CD4-positive, alpha-beta T cell treated with Interleukin-2 at 100 ng/mL for 4 hours (primary cell): Measurements from ENCODE around the gene WDR33.
"Not testable (repeated sequence)": the region's sequence is repeated elsewhere in the genome, so short reads cannot be mapped to it uniquely, and the experiment has no call there.

Experiments
- DNase-seq: peaks from one replicate; pipeline ENCODE4 v3.0.0-alpha.2; 2020; ENCODE audit warnings: low spot score

WDR33 gene

DNA sequence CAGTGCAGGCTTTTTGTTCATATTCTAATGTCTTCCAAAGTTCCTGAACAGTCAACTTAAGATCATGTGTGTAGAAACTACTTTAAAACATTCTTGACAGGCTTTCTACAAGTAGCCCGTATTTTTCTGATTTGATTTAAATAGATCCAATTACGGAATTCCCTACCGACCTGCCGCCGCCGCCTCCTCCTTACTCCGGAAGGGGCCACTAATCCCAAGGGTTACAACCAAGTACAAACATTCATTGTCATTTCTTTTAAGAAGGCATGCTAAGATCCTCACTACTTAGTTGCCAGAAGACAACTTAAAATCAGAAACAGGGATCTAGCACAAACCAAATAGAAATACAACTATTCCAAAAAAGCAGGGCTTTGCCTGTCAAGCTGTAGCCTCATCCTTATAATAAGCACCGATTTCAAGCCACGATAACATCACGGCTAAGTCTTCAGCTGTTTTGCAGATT, 784 bp downstream of the WDR33 start:
- DNase-seq = no peak

DNA sequence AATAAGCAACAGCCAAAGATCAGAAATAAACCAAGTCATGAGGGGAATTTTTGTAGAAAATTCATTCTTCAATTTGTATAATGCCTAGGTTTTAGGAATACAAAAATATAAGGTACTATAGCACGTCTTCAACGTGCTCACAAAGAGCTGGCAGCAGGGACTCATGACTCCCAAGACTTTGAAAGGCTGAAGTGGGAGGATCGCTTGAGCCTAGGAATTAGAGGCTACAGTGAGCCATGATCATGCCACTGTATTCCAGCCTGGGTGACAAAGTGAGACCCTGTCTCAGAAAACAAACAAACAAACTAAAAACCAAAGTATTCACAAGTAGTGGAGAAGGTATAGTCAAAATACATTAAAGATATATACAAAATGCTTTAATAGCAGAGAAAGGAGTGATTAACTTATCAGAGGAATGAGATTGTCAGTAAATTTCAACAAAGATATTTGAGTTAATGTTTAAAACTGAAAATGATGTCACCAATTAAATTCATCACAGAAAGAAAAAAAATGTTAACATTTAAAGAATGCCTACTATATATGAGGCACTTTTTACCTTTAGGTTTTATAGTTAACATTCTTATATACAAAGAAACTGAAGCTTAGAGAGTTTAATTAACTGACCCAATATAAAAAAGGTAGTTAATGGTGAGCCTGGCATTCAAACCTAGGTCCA, 3.2 kb downstream of the WDR33 start:
- no peak for DNase-seq

DNA sequence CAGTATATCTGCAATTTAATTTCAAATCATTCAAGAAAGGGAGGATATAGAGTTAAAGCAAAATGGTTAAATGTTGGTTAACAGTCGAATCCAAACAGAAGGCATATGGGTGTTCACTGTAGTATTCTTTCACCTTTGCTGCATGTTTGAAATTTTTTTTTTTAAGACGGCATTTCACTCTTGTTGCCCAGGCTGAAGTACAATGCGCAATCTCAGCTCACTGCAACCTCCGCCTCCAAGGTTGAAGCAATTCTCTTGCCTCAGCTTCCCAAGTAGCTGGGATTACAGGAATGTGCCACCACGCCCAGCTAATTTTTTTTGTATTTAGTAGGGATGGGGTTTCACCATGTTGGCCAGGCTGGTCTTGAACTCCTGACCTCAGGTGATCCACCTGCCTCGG, 4.1 kb downstream of the WDR33 start:
- not testable (repeated sequence) for DNase-seq

DNA sequence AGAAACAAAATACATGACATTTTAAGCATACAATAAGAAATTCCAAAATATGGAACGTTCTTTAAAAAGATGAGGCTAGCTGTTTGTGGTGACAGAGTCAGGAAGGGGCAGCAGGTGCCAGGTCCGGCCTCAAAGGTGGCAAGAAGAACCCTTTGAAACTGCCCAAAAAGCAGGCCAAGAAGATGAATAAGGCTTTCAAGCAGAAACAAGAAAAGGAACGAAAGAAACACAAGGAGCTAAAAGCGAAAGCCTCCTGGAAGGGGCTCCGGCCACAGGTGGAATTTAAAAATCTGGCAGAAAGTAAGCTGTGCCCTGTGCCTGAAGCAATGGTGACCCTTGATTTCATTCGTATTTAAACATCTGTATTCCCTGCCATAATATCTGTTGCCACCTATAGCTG, 5.5 kb downstream of the WDR33 start:
- no peak for DNase-seq

DNA sequence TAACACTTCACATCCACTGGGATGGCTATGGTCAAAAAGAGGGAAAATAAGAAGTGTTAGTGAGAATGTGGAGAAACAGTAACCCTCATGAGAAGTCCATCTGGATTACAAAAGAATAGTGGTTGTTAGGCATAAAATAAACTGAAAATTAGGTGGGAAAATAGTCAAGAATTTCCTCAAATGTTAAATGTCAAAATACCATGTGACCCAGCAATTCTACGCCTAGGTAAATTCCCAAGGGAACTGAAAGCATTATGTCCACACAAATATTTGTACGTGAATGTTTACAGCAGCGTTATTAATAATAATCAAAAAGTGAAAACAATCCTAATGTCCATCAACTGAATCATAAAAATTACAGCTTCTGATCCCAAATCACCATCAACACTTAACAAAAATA, 11.0 kb downstream of the WDR33 start:
- no peak for DNase-seq

DNA sequence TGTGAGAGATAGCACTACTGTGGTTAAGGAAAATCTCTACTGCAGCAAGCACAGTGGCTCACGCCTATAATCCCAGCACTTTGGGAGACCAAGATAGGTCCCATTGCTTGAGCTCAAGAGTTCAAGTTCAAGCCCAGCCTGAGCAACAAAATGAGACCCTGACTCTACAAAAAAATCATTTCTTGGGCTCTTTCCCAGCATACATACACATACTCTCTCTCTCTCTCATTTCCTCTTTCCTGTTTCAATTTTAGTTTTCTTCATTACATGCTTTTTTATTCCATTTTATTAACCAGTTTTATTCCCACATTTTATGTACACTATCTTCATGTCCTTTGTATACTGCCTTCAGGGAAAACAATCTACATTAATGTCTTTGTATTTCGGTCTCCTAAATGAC, 14.6 kb downstream of the WDR33 start:
- no peak for DNase-seq

DNA sequence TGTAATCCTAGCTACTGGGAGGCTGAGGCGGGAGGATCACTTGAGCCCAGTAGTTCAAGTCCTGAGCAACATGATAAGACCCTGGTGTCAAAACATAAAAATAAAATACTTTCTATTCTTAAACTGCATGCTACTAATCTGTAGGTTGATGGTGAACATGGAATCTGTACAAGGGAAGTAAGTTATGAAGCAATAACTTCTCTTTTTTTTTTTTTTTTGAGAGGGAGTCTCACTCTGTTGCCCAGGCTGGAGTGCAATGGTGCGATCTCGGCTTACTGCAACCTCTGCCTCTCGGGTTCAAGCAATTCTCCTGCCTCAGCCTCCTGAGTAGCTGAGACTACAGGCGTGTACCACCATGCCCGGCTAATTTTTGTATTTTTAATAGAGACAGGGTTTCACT, 16.1 kb downstream of the WDR33 start:
- DNase-seq = not testable (repeated sequence)

DNA sequence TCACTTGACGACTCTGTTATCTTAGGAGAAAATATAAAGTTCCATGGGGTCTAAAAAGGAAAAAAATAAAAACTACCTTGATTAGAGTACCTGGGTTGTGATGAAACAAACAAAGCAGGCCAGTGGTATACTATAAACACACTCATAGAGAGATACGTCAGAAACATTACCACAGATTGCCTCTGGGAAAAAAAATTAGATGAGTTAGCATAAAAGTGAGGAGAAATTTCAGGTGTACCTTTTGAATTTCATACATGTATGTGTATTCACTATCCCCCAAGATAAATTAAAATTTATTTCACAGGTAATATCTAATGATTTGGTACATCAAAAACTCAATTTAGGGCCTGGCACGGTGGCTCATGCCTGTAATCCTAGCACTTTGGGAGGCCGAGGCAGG, 18.2 kb downstream of the WDR33 start:
- DNase-seq = no peak

DNA sequence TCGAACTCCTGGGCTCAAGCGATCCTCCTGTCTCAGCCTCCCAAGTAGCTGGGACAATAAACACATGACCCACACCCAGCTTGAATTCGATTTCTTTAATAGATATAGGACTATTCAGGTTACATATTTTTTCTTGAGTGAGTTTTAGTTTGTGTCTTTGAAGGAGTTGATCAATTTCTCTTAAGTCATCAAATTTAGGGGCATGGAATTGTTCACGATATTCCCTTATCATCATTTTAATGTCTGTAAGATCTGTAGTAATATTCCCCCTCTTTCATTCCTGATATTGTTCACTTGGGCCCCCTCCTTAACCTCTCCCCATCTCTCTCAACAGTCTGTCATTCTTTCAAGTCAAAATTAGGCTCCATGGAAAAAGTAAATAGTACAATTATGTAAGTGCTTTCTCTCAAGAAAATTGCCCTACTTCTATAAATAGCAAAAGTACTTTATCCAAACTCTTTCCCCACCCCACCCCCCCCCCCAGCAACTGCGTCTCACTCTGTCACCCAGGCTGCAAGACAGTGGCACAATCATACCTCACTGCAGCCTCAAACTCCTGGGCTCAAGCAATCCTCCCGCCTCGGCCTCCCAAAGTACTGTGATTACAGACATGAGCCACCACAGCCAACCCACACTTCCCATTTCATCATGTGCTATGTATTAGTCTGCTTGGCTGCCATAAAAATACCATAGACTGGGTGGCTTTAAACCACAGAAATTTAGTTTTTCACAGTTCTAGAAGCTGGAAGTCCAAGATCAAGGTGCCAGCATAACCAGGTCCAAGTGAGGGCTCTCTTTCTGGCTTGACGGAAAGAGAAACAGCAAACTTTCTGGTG, 20.1 kb downstream of the WDR33 start:
- DNase-seq = no peak

DNA sequence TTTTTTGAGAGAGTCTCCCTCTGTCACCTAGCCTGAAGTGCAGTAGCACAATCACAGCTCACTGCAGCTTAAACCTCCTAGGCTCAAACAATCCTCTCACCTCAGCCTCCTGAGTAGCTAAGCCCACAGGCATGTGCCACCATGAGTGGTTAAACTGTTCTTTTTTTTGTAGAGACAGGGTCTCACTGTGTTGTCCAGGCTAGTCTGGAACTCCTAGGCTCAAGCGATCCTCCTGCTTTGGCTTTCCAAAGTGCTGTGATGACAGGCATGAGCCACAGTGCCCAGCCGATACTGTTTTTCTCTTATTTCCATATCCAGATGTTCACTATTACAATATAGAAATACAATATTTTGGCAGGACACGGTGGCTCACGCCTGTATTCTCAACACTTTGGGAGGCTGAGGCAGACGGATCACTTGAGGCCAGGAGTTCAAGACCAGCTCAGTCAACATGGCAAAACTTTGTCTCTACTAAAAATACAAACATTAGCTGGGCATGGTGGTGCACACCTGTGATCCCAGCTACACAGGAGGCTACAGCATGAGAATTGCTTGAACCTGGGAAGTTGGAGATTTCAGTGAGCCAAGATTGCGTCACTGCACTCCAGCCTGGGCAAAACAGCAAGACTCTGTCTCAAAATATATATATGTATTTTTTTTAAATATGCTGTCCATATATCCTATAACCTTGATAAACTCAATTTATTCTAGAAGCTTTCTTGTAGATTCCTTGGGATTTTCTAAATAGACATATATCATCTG, 24.7 kb downstream of the WDR33 start:
- no peak for DNase-seq

DNA sequence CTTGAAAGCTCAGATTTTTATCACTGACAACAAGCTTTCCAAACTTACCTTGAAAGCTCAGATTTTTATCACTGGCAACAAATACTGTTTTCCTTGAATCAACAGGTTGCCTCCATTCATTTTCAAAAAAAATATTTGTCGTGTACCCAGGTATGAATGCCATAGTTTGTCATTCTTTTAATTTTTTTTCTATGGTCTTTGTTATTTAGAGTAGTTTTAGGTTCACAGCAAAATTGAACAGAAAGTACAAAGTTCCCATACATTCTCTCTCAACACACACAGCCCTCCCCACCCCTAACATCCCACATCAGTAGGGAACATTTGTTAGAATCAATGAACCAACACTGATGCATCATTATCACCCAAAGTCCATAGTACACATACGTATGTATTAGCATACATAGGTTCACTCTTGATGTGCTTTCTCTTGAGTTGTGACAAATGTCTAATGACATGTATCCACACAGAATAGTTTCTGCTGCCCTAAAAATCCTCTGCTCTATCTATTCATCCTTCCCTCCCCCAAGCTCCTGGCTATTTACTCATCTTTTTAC, 25.9 kb downstream of the WDR33 start:
- no peak for DNase-seq

DNA sequence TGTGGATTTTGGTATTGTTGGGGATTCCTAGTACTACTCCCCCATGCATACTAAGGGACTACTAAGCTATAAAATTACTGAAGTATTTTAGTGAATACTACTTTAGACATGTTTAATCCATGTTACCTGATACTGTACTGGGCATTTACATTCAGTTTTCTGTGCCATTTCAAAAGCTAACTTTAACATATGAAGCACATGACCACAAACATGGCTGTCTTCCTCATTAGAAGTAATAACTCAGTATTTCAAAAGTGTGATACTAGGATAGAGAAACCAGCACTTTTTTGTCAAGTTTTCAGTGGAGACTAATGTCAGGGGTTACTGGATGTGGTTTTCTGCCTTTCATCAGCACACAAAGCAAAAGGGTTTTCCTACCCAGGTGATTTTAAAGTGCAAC, 27.9 kb downstream of the WDR33 start:
- no peak for DNase-seq

DNA sequence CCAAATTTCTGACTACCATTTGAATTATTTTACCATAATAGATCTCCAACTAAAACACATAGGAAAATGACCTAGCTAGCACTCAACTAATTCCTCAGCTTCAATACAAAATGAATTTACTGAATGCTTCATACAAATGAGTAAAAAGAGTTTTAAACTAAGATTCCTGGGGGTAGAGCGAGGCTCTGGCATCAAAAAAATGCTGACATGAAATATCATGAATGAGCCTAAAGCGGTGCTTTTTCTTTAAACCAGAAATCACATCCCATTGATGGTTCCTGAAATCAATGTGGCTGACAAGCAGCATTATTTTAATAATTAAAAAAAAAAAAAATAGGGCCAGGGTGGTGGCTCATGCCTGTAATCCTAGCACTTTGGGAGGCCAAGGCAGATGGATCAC, 32.1 kb downstream of the WDR33 start:
- no peak for DNase-seq

DNA sequence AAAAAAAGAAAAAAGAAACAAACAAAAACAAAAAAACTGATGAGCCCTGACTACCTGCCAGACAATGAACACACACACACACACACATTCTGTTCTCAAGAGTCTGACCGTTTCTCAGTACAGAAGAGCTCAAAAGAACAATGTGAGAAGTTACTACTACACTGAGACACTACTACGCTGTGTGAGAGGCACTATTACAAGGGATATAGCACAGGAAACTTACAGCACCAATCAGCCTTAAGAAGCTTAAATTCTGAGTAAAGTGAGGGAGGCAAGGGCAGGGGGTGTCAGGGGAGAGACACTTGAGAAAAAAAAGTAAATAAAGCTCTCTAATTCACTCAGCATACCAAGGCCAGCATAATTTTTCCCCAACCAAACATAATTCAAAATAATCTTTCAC, 32.5 kb downstream of the WDR33 start:
- DNase-seq = no peak

DNA sequence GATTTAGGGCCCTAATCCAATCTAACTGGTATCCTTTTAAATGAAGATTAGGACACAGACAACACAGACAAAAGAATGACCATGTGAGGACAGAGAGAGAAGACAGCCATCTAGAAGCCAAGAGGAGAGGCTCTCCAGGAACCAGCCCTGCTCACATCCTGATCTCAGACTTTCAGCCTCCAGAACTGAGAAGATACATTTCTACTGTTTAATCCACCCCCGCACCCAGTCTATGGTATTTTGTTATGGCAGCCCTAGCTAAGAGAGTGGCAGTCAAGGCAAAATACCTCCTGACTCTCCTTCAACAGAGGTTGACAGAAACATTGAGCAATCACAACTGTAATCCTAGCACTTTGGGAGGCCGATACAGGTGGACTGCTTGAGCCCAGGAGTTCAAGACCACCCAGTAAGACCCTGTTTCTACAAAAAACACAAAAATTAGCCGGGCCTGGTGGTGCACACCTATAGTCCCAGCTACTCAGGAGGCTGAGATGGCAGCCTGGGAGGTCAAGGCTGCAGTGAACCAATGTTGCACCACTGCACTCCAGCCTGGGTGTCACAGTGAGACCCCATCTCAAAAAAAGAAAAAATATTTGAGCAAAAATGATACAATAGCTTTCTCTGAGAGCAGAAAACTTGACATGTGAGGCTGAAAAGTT, 34.7 kb downstream of the WDR33 start:
- DNase-seq = no peak

DNA sequence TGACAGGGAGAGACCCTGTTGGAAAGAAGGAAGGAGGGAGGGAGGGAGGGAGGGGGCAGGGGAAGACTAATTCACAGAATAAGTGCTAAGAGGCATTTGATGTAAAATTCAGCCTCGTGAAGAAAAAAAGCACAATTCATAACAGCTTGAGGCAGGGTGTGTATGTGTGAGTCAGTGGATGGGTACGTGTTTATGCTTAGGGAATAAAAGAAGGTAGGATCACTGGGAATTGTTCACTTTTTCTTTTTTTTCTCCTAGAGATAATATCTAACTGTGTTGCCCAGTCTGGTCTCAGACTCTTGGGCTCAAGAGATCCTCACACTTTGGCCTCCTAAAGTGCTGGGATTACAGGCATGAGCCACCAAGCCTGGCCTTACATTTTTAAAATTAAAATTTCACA, 39.2 kb downstream of the WDR33 start:
- DNase-seq = no peak

DNA sequence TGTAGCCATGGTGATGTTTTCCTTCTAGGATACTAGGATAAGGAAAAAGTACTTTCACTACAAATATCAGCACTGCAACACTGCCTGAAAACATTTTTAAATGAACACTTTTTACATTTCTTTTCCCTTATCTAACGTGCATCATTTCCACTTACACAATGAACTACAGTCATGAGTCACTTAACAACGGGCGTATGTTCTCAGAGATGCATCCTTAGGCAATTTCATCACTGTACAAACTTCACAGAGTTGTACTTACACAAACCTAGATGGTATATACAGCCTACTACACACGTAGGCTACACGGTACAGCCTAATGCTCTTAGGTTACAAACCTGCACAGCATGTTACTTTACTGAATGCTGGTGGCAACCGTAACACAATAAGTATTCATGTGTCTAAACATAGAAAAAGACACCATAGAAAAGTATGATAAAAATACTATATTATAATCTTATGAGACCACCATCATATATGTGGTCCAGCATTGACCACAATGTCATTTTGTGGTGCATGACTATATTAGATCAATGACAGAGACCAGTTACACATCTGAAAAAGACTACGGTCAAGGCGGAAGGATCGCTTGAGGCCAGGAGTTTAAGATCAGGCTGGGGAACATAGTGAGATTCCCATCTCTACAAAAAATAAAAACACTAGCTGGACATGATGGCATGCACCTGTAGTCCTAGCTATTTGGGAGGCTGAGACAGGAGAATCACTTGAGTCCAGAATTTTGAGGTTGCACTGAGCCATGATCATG, 39.8 kb downstream of the WDR33 start:
- DNase-seq = no peak

DNA sequence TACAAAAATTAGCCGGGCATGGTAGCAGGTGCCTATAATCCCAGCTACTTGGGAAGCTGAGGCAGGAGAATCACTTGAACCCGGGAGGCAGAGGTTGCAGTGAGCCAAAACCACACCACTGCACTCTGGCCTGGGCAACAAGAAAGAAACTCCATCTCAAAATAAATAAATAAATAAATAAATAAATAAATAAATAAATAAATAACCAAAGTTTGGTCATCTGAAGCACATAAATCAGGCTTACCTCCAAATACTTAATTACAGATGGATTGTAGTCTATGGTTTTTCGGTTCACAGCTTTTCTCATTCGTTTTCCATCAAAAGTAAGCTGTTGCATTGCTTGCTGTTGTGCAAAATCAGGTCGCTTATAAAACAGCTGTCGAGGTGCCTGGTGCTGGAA, 40.4 kb downstream of the WDR33 start:
- DNase-seq = not testable (repeated sequence)

DNA sequence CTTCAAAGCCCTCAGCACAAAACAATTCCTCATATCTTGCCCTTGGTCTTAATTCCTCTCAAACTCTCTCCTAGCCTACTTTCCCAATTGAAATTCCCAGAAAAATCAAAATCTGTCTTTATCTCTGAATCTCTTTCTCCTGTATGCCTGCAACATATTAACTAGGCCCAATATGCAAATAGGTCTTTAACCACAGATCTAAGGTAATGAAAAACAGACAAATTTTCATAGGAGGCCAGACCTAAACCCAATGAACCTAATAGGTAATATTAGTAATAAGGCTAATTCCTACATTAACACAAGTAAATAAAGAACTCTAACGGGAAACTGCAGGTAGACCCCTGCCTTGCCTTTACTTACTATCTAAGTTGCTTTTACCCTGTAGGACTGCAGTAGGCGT, 41.4 kb downstream of the WDR33 start:
- DNase-seq = no peak

DNA sequence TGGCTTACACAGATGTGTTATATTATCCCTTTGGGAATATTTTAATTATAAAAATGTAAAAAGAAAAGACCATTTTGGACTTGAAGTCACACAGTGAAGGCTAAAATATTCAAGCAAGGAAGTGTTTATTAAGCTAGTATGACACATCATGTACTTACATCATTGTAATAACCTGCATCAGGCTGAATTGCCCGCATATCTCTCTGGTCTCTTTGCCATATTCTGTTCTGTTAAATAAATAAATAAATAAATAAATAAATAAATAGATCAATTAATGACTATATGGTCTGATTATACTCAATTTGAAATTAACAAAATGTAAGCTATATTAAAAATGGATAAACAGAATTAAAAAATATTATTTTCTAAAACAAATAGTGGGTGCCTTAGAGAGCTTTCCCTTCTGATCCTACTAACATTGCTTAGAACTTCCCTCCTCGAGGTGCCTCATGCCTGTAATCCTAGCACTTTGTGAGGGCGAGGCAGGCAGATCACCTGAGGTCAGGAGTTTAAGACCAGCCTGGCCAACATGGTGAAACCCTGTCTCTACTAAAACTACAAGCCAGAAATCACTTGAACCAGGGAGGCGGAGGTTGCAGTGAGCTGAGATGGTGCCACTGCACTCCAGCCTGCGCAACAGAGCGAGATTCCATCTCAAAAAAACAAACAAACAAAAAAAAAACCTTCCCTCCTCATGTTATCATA, 42.0 kb downstream of the WDR33 start:
- no peak for DNase-seq

DNA sequence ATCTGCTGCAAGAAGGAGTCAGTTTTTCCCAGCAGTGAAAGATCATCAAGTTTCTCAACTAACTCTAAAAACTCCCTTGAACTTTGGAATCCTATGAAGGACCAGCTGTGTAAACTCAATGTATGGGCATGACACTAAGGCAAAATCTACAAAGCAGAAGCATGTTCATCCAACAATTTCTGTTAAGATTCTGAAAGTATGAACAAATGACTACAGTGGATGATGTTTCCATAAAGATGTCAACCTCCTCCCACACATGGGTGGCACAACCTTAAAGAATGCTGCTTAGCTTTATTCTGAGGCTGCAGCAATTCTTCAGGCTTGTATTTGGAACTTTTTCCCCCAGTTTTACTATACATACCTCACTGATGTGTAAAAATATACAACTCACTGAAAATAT, 47.2 kb downstream of the WDR33 start:
- DNase-seq = no peak
